Measurements from ENCODE around the gene PIAS1.
"Not testable (repeated sequence)": the region's sequence is repeated elsewhere in the genome, so short reads cannot be mapped to it uniquely, and the experiment has no call there.

PIAS1 gene

DNA sequence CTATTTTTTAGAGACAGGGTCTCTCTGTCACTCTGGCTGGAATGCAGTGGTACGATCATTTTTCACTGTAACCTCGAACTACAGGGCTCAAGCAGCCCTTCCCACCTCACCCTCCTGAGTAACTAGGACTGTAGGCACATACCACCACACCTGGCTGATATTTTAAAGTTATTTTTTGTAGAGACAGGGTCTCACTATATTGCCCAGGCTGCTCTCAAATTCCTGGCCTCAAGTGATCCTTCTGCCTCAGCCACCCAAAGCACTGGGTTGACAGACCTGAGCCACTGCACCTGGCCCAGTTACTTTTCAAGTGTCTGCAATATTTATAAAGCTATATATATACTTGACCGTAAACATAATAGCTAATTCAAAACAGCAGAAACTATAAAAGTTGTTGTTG is 75.0 kb downstream of the PIAS1 start:
- FAIRE-seq = no peak

DNA sequence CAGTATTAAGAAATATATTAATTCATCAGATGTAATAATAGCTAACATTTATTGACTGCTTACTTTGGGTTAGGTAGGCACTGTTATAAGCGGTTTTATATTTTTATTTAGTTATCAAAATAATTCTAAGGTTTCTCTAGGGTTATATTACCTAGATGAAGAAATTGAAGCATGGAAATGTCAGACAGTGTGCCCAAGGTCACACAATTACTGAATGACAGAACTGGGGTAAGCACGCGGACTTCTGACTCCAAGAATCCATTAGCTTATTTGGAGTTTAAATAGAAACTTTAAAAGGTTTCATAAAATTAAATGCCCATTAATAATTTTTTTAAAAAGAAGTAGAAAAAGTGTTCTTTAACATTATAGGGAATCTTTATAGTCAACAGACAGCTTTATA is 76.7 kb downstream of the PIAS1 start:
- no peak for FAIRE-seq

DNA sequence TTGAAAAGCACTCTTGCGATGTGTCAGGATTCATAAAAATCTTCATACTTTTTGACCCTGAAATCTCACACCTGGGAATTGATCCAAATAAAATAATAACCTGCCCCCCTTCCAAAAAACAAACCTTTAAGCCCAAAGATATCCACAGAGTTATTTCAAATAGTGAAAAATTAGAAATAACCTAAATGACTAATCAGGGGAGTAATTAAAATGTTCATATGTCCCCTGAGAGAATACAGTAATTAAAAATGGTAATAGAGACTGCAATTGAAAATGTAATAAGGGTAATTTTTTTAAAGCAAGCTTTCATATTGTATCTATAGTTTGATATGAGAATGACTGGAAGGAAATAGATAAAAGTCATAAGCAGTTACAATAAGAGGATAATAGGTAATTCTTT is 83.0 kb downstream of the PIAS1 start:
- FAIRE-seq = no peak

DNA sequence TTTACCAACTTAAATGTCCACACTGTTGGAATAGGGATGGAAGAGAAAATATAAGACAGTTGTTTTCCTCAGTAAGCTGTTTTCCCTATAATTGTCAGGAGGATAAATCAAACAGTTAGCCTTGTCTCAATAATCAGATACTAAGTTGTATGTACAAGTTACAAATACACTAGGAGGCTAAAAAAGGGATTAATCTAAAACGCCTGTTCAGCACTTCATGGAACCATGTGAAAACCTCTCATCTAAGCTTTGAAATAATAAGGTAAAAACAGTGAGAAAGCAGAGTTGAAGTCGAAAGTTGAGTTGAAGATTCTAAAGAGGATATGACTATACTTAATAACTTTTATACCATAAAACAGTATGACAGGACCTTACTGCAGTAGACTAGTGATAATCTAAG is 89.0 kb downstream of the PIAS1 start:
- no peak for FAIRE-seq

DNA sequence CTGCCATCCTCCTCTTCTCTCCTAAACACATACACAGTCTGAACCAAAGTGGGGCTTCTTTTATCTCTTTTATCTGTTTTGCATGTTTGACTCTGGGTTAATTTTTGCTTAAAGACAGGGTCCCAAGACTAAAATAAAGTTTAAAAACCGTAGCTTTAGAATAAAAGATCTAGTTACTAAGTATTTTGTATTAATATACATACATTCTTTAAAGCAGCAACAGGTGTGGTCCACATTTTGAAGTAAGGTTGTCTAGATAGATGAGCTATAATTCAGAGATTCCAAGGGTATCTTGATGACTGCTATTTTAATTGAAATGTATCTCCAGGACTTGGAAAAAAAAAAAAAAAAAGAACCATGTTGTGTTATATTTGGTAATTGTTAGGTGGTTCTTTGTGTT is 89.7 kb downstream of the PIAS1 start:
- no peak for FAIRE-seq

DNA sequence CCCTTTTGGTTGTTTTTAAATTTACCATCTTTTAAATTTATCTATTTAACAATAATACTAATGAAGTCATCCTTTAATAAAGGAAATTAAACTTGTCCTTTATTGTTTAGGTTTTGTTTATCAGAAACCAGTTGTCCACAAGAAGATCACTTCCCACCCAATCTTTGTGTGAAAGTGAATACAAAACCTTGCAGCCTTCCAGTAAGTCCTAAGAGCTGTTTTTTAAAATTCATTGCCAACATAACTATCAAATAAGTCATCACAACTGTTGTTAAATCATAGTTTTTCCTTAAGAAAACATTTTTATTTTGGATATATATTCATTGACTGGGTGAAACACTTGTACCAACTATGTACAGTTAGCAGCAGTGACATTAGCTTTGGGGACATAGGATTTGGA is 91.6 kb downstream of the PIAS1 start:
- no peak for FAIRE-seq

DNA sequence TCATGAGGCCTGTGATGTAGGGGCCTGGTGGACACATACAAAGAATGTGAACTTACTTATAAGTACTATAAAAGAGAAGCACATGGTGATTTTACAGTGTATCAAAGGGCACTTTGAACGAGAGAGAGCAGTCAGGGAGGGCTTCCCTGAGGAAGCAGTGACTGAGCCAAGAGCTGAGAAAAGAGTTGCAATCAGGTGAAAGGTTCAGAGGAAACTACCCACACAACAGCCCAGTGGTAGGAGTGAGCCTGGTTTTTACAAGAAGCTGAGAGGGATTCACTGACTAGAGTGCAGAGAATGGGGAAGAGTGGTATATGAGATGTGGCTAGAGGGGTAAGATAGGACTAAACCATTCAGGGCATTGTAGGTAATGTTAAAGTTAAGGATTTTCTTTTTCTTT is 93.9 kb downstream of the PIAS1 start:
- FAIRE-seq = no peak

DNA sequence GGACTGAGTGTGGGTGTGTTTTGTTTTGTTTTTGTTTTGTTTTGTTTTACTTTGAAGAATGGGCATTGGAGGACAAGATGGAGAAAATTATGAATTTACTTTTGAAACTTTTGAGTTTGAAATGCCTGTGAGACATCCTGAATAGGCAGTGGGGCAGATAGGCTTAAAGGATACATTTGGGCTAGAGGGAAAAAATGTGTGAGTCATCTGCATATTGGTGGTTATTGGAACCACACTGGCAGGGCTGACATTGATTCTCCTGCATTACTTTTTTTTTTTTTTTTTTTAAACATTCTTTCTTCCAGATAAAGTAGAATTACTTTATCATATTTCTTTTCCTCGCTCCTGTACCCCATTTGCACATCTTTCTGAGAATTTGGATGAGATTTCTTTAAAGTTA is 94.9 kb downstream of the PIAS1 start:
- no peak for FAIRE-seq

DNA sequence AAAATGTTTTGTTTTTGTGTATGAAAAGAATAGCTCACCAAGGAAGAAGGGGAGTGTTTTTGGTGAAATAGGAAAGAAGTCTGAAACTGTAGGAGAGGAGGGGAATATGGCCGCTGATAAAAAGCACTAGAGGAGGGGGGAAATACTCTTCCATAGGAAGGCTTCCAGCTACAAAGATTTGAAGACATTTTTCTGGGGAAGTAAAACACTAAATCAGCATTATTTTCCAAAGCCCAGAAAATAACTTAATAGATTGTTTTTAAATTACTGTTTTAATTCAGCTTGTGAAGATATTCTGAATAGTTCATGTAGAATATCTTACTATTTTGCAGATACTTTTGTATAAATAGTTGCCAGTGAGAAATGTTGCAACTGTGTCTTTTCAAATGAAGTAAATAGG is 96.1 kb downstream of the PIAS1 start:
- no peak for FAIRE-seq

DNA sequence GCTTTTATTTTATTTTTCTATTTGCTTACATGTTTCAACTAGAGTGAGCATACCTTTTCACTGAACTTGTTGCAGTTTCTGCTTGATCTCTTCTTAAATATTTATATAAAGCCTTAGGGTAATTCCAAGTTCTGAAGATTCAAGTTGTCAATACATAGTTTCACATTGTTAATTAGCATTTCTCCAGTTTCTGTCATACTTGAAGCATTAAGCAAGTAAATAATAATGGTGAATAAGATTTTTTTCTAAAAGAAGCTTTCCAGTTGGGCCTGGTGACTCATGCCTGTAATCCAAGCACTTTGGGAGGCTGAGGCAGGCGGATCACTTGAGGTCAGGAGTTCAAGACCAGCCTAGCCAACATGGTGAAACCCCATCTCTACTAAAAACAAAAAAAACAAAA is 97.2 kb downstream of the PIAS1 start:
- FAIRE-seq = no peak

DNA sequence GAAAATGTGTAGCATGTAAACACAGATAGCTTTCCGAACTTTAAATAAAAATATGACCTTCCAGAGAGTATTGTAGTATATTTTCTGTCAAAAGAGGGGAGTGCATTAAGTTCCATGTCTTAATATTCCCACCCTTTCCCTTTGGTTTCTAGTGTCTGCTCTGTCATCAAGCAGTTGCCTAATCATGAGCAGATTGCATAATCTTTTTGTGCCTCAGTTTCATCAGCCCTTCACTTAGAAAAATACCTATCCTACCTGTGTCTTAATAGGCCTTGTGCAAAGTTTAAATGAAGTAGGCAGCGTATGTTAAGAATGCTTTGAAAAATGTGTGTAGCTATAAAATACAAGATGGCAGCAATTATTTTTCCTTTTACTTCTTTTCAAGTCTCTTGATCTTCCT is 98.2 kb downstream of the PIAS1 start:
- no peak for FAIRE-seq

DNA sequence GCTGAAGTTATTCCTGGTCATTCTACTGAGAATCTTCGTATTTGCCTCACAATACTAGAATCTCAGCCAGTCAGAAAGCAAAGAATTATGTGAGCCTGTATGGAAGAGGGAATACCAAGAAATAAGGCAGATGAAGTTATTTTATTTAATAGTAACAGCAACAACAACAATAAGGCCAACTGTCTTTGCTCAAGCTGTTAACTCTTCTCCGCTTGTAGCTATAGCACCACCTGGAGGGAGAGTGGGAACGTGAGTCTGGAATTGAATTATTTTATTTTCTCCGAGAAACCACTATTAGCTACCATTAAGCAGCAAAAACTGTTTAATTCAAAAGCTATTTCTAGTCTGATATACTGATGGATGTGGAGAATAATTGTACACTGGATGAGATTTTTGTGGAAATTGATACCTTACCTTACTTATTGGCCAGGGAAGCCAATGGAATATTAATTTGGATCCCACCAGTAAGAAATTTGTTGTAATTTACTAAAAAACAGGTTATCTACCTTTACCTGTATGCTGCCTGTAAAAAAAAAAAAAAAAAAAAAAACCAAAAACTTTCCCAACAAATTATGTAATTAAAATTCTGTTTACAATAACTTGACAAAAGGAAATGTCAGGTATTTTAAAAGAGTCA is 100.9 kb downstream of the PIAS1 start:
- no peak for FAIRE-seq

DNA sequence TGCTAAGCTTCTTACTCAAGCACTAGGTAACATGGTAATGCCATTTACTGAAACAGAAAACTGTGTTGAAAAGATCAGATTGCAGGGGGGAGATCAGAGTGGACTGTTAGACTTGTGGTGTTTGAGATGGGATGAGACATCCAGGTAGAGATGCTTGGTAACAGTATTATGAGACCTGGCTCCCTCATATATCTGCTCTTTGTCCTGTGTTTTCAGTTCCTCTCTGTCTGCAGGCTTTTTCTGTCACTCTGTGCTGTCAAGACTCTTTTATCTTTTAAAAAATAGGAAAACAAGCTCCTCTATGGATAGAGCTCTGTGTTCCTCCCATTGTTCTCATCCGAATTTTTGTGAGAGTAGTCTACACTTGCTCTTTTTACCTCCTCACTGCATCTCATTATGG is 103.0 kb downstream of the PIAS1 start:
- no peak for FAIRE-seq

DNA sequence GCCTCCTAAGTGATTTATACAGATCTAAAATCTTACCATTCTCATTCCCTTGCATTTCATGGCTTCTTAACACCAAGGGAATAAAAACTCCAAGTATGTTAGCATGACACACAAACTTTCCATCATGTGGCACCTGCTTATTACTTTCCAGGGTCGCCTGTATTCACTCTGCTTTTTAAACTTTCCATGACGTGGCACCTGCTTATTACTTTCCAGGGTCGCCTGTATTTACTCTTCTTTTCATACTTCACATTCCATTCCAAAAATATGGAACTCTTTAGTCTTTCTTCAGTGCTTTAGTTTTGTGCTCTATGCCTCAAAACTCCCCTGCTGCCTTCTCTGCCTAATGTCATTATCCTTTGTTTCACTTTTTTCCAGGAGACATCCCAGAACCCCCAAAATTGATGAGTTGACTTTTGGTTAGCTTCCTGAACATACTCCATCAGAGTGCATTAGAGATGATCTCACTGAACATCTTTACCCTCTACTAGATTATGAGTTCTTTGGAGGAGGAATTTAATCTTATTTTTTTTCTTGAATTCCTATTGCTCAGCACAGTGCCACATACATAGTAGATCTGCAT is 104.0 kb downstream of the PIAS1 start:
- FAIRE-seq = no peak

DNA sequence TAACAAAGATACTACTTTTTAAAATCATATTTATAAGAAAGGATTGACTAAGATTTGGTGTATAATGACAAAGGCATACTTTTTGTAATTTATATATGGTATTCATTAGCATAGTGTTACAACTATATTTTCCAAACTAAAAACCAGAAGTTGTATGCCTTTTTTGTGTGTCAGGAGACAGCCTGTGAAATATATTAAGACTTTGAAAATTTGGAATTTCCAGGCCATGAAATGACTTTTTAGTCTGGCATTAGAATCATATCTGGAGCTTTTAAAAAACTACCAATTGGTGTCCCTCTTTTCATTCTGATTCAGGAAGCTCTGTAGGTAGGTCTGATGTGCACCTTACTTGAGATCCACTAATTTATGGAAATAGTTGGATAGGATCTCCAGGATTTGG is 109.1 kb downstream of the PIAS1 start:
- no peak for FAIRE-seq

DNA sequence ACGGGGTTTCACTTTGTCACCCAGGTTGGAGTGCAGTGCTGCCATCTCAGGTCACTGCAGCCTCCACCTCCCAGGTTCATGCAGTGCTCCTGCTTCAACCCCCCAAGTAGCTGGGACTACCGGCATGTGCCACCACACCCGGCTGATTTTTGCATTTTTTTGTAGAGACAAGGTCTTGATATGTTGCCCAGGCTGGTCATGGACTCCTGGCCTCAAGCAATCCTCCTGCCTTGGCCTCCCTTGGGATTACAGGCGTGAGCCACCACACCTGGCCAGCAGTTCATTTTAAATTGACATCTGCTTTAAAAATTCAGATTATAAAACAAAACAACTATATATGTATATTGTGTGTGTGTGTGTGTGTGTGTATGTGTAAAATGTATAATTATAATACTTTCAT is 112.7 kb downstream of the PIAS1 start:
- FAIRE-seq = no peak

DNA sequence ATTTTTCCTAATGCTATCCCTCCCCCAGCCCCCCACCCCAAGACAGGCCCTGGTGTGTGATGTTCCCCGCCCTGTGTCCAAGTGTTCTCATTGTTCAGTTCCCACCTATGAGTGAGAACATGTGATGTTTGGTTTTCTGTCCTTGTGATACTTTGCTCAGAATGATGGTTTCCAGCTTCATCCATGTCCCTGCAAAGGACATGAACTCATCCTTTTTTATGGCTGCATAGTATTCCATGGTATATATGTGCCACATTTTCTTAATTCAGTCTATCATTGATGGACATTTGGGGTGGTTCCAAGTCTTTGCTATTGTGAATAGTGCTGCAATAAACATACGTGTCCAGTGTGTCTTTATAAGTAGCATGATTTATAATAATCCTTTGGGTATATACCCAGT is 117.9 kb downstream of the PIAS1 start:
- not testable (repeated sequence) for FAIRE-seq

DNA sequence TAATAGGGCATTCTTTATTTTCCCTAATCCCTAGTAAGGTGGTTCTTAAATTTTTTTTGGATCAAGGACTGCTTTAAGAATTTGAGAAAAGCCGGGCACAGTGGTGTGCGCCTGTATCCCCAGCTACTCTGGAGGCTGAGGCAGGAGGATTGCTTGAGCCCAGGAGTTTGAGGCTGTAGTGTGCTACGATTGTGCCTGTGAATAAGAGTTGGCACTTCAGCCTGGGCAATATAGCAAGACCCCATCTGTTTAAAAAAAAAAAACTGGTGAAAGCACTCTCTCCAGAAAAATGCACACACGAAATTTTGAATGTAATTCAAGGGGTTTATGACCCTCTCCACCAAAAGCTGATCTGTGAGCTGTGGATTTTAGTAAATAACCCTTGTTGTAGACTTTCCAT is 119.0 kb downstream of the PIAS1 start:
- no peak for FAIRE-seq

DNA sequence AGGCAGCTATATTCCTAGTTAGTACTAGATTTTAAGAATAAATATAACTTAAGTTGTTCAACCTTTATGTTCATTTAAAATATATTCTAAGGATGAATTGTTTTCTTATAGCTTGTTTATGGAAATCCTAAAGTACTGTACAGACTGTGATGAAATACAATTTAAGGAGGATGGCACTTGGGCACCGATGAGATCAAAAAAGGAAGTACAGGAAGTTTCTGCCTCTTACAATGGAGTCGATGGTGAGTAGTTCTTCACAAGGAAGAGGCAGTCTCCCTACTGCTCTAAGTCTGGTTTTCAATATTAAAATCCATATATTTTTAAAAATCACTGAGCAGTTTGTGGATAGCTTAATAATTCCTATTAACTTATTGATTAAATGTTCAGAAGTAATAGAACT is 121.4 kb downstream of the PIAS1 start:
- no peak for FAIRE-seq

DNA sequence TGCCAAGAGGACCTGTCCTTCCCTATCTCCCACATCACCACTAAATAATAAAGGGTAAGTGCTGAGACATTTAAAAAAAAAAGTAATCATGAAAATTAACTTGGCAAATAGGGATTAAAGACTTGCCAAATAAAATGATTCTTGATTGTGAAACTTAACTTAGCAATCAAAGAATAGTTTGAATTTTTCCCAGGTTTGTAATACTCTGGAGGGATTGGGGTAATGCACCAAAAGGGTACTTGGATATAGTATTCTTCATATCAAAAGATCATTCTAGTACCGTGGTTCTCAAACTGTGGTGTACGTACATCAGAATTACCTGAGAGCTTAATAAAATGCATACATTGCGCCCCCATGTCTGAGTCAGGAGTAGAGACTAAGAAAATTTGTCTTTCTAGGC is 122.5 kb downstream of the PIAS1 start:
- FAIRE-seq = no peak

DNA sequence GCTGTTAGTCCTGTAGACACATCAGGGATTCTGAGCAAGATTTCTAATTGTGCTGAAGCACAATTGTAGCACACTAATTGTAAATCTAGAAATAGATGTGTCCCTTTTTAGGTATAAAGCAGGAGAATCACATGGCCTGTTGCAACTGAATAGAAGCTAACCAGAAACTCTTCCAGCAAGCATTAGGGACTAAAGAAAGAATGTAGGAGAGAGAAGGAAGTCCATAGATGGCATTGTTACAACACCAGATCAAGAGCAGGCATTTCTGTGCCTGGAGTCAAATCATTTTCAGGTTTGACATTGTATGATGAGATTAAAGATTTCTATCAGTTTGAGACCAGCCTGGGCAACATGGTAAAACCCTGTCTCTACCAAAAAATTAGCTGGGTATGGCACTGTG is 123.6 kb downstream of the PIAS1 start:
- no peak for FAIRE-seq

DNA sequence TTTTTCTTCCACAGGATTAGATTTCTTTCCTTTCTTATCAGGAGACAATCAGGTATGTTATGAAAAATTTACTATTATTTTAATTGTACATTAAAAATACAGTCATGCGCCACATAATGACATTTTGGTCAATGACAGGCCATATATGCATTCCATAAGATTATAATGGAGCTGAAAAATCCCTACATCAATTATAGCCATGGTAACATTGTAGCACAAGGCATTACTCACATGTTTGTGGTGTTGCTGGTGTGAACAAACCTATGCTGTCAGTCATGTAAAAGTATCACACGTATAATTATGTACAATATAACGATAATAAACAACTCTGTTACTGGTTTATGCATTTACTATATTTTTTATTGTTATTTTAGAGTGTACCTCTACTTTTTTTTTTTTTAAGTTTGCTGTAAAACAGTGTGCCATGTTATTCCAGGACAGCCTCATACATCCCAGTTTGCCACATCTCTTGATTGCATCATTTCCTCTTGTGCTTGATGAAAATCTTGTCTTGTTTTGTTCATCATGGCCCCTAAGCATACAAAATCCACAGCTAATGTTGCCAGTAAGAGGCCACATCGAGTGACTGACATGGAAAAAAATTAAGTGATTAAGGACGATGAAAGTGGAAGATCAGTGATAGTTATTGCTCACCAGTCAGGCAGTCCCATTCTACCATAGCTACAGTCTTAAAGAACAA is 129.7 kb downstream of the PIAS1 start:
- FAIRE-seq = no peak

DNA sequence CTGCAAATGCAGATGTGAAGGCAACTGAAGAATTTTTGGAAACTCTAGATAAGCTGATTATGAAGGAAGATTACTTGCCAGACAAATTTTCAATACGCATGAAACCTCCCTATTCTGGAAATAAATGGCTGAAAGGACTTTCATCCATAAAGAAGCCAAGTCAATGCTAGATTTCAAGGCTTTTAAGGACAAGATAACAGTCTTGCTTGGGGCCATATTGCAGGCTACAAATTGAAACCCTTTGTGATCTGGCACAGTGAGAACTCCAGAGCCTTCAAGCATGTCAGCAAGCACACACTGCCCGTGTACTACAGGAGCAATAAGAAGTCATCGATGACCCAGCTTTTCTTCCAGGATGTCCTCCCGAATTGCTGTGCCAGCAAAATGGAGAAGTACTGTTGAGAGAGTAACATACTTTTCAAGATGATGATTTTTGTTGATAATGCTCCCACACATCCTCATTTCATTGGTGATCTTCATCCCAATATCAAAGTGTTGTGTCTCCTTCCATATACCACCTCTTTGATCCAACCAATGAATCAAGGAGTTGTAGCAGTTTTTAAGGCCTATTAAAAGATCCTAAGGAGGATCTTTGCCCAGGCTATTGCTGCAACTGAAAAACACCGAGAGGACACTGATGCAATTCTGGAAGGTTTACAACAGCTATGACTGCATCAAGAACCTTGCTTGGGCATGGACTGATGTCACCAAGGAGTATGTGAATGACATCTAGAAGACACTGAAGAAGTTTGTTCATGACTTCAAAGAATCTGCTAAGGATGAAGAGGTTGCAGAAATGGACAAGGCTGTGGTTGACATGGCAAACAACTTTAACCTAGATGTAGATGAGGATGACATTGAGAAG is 130.7 kb downstream of the PIAS1 start:
- no peak for FAIRE-seq

All from colon (tissue), 2 donors.